H1 (cell line): ENCODE measurements around the gene RFX2. TPM values are rescaled to one million over a fixed set of nuclear protein-coding genes. Genes with fewer than 3 reads are reported as not detected.

Experiments used
- CTCF ChIA-PET: fragments of 300-600 bp; sonication (Branson Sonifier 250); formaldehyde crosslinking; loops from one replicate; lab custom pipeline; 2021; ENCODE audit not compliant: partially characterized antibody; lab: Charles Lee
- POLR2A ChIA-PET: fragments of 300-600 bp; sonication (Branson Sonifier 250); formaldehyde crosslinking; loops from one replicate; lab custom pipeline; 2021; ENCODE audit warnings: inconsistent platforms; ENCODE audit not compliant: partially characterized antibody; lab: Charles Lee
- DNase-seq, 2 experiments: peaks; one replicate each; pipeline versions ENCODE4 v3.0.0 to v3.0.0-alpha.2; 2010 to 2022; ENCODE audit warnings: low spot score in 2 of 2, low read depth in 1 of 2, mixed read lengths in 1 of 2
- FAIRE-seq: peaks from 2 replicates; lab custom pipeline; 2011; peaks lifted over from hg19 to GRCh38; lab: Jason Lieb, UNC
- H2AFZ ChIP-seq: 2 replicates; pipeline ENCODE4 v1.8.1; 2012; ENCODE audit warnings: low read length, inconsistent platforms
- H2AK5ac ChIP-seq: 2 replicates; pipeline ENCODE4 v1.6.1; 2013; ENCODE audit warnings: low read depth, low read length
- H2BK120ac ChIP-seq: replicated peaks from 2 replicates; pipeline ENCODE3; 2013; ENCODE audit warnings: low read depth, low read length, inconsistent platforms
- H2BK12ac ChIP-seq: 2 replicates; pipeline ENCODE4 v1.6.1; 2013; ENCODE audit warnings: low read depth, low read length
- H2BK15ac ChIP-seq: 2 replicates; pipeline ENCODE4 v1.6.1; 2013; ENCODE audit warnings: low read length
- H2BK20ac ChIP-seq: 2 replicates; pipeline ENCODE4 v1.6.1; 2013; ENCODE audit warnings: low read length
- H2BK5ac ChIP-seq: 2 replicates; pipeline ENCODE4 v1.6.1; 2013; ENCODE audit warnings: low read depth, low read length
- H3K14ac ChIP-seq: 2 replicates; pipeline ENCODE4 v1.6.1; 2013; ENCODE audit warnings: inconsistent platforms; ENCODE audit not compliant: insufficient read length
- H3K18ac ChIP-seq: 2 replicates; pipeline ENCODE4 v1.6.1; 2013; ENCODE audit warnings: low read length; ENCODE audit errors: extremely low read depth
- H3K23ac ChIP-seq: 2 replicates; pipeline ENCODE4 v1.6.1; 2013; ENCODE audit warnings: inconsistent platforms; ENCODE audit not compliant: insufficient read length
- H3K23me2 ChIP-seq: 2 replicates; pipeline ENCODE4 v1.6.1; 2013; ENCODE audit warnings: low read depth, low read length
- H3K27ac ChIP-seq: 2 replicates; pipeline ENCODE4 v1.6.1; 2011; ENCODE audit warnings: low read depth, low read length, inconsistent platforms
- H3K27me3 ChIP-seq, 4 experiments: replicated peaks in 1 of 4; 1 replicate in 1 of 4; 2 replicates in 3 of 4; pipeline versions ENCODE4 v1.6.1 to v1.8.1; 2011 to 2013; ENCODE audit warnings: low read length in 3 of 4, mild to moderate bottlenecking in 3 of 4, inconsistent platforms in 2 of 4, mixed read lengths in 2 of 4, moderate library complexity in 1 of 4; ENCODE audit not compliant: control insufficient read depth in 3 of 4, insufficient read depth in 3 of 4; ENCODE audit errors: extremely low read depth in 1 of 4
- H3K36me3 ChIP-seq, 4 experiments: 2 replicates each; pipeline versions ENCODE4 v1.6.1 to v1.8.1; 2011 to 2013; ENCODE audit warnings: mild to moderate bottlenecking in 4 of 4, low read length in 3 of 4, moderate library complexity in 2 of 4, control low read depth in 1 of 4, inconsistent platforms in 1 of 4; ENCODE audit not compliant: insufficient read depth in 4 of 4, control insufficient read depth in 2 of 4
- H3K4ac ChIP-seq: replicated peaks from 2 replicates; pipeline ENCODE3; 2013; ENCODE audit warnings: low read length, low read depth, mixed read lengths, inconsistent platforms; ENCODE audit not compliant: insufficient read length
- H3K4me1 ChIP-seq, 4 experiments: replicated peaks in 1 of 4; 1 replicate in 1 of 4; 2 replicates in 3 of 4; pipeline versions ENCODE4 v1.6.1 to v1.8.1; 2011 to 2013; ENCODE audit warnings: low read length in 3 of 4, inconsistent platforms in 2 of 4, mixed read lengths in 1 of 4; ENCODE audit not compliant: insufficient read depth in 4 of 4, control insufficient read depth in 3 of 4
- H3K4me2 ChIP-seq, 2 experiments: 2 replicates each; pipeline versions ENCODE4 v1.6.1 to v1.8.1; 2011 to 2013; ENCODE audit warnings: low read depth in 2 of 2, low read length in 2 of 2, control low read depth in 1 of 2, inconsistent platforms in 1 of 2, mild to moderate bottlenecking in 1 of 2; ENCODE audit not compliant: insufficient read depth in 1 of 2
- H3K4me3 ChIP-seq, 4 experiments: fragments of 200-600, 300-600 bp in 1 of 4; sonication (generic), shearing (Covaris generic), sonication (Bioruptor Twin) in 1 of 4; 2 replicates each; pipeline versions ENCODE4 v1.5.1 to v1.8.1; 2011 to 2016; ENCODE audit warnings: low read length in 4 of 4, low read depth in 3 of 4, control low read depth in 2 of 4, inconsistent platforms in 2 of 4, mild to moderate bottlenecking in 2 of 4, mixed read lengths in 1 of 4, moderate library complexity in 1 of 4; ENCODE audit not compliant: insufficient read depth in 2 of 4; ENCODE audit errors: extremely low read depth in 1 of 4
- H3K56ac ChIP-seq: replicated peaks from 2 replicates; pipeline ENCODE3; 2013; ENCODE audit warnings: low read depth, mild to moderate bottlenecking, mixed read lengths, low read length, inconsistent platforms; ENCODE audit not compliant: insufficient read length
- H3K79me1 ChIP-seq: 2 replicates; pipeline ENCODE4 v1.6.1; 2013; ENCODE audit warnings: low read depth, low read length, control low read depth
- H3K79me2 ChIP-seq, 2 experiments: 2 replicates each; pipeline versions ENCODE4 v1.6.1 to v1.8.1; 2012 to 2013; ENCODE audit warnings: low read length in 2 of 2, mild to moderate bottlenecking in 2 of 2, inconsistent platforms in 1 of 2; ENCODE audit not compliant: insufficient read depth in 2 of 2, control insufficient read depth in 1 of 2
- H3K9ac ChIP-seq, 4 experiments: replicated peaks in 1 of 4; 1 replicate in 1 of 4; 2 replicates in 3 of 4; pipeline versions ENCODE4 v1.6.1 to v1.8.1; 2011 to 2013; ENCODE audit warnings: low read depth in 3 of 4, low read length in 3 of 4, control low read depth in 2 of 4, mild to moderate bottlenecking in 2 of 4, moderate library complexity in 2 of 4, inconsistent platforms in 1 of 4; ENCODE audit errors: extremely low read depth in 1 of 4
- H3K9me3 ChIP-seq, 2 experiments: 2 replicates each; pipeline versions ENCODE4 v1.6.1 to v1.8.1; 2012 to 2013; ENCODE audit warnings: mild to moderate bottlenecking in 2 of 2, moderate library complexity in 2 of 2, control low read depth in 1 of 2, inconsistent platforms in 1 of 2, low read depth in 1 of 2, low read length in 1 of 2, mixed read lengths in 1 of 2; ENCODE audit not compliant: insufficient read depth in 2 of 2
- H4K20me1 ChIP-seq, 2 experiments: replicated peaks in 1 of 2; 2 replicates each; pipeline versions ENCODE3 to v1.8.1; 2011 to 2013; ENCODE audit warnings: inconsistent platforms in 2 of 2, low read length in 2 of 2, mild to moderate bottlenecking in 1 of 2; ENCODE audit not compliant: insufficient read depth in 2 of 2, control insufficient read depth in 1 of 2
- H4K5ac ChIP-seq: 2 replicates; pipeline ENCODE4 v1.6.1; 2013; ENCODE audit warnings: low read length, low read depth, mixed read lengths, inconsistent platforms; ENCODE audit not compliant: insufficient read length
- H4K8ac ChIP-seq: 2 replicates; pipeline ENCODE4 v1.8.0; 2013; ENCODE audit warnings: mild to moderate bottlenecking, moderate library complexity, low read length, inconsistent platforms; ENCODE audit not compliant: insufficient read depth; ENCODE audit errors: extremely low read depth
- H4K91ac ChIP-seq: replicated peaks from 2 replicates; pipeline ENCODE3; 2013; ENCODE audit warnings: low read length, mixed read lengths, inconsistent platforms; ENCODE audit not compliant: insufficient read length
- CBX8 ChIP-seq: fragments of 300-800, 300-1000 bp; sonication (generic); IDR thresholded peaks from 2 replicates; pipeline ENCODE4 v1.7.1; 2016; ENCODE audit warnings: low read depth, low read length, borderline replicate concordance
- CHD2 ChIP-seq: IDR thresholded peaks from 2 replicates; pipeline ENCODE4 v1.6.1; 2012; ENCODE audit warnings: low read length, improper control_type of control experiment
- GTF2F1 ChIP-seq: IDR thresholded peaks from 2 replicates; pipeline ENCODE4 v1.6.1; 2012; ENCODE audit warnings: low read depth, low read length, improper control_type of control experiment, borderline replicate concordance
- HDAC2 ChIP-seq, 2 experiments: fragments of 300-600 bp in 1 of 2; sonication (generic) in 1 of 2; IDR thresholded peaks; 2 replicates each; pipeline ENCODE4 v1.6.1; 2011 to 2012; ENCODE audit warnings: low read depth in 2 of 2, low read length in 2 of 2, mild to moderate bottlenecking in 2 of 2, moderate library complexity in 2 of 2, borderline replicate concordance in 1 of 2, inconsistent platforms in 1 of 2
- HDAC6 ChIP-seq: IDR thresholded peaks from one replicate; pipeline ENCODE4 v1.7.1; 2012; ENCODE audit warnings: low read depth, mild to moderate bottlenecking, inconsistent platforms, low read length, moderate library complexity
- NANOG ChIP-seq: IDR thresholded peaks from 2 replicates; pipeline ENCODE4 v1.6.1; 2011; ENCODE audit warnings: low read length, low read depth, mild to moderate bottlenecking, inconsistent platforms; ENCODE audit not compliant: insufficient read depth, poor library complexity, severe bottlenecking
- NRF1 ChIP-seq: IDR thresholded peaks from 2 replicates; pipeline ENCODE4 v1.6.1; 2011; ENCODE audit warnings: mild to moderate bottlenecking, low read depth, low read length, improper control_type of control experiment
- POU5F1 ChIP-seq: IDR thresholded peaks from 2 replicates; pipeline ENCODE4 v1.6.1; 2011; ENCODE audit warnings: low read depth, mild to moderate bottlenecking, low read length, moderate library complexity
- RFX5 ChIP-seq: IDR thresholded peaks from 2 replicates; pipeline ENCODE4 v1.6.1; 2011; ENCODE audit warnings: low read depth, low read length, improper control_type of control experiment, borderline replicate concordance
- RNF2 ChIP-seq: fragments of 200-900, 300-1000 bp; sonication (generic); IDR thresholded peaks from 2 replicates; pipeline ENCODE4 v1.7.1; 2016; ENCODE audit warnings: borderline replicate concordance, low read depth, mild to moderate bottlenecking, antibody characterized with exemption, low read length; ENCODE audit not compliant: poor library complexity, severe bottlenecking; ENCODE audit errors: missing control alignments
- SAP30 ChIP-seq: fragments of 300-600 bp; sonication (generic); IDR thresholded peaks from 2 replicates; pipeline ENCODE4 v1.7.1; 2012; ENCODE audit warnings: low read length, moderate library complexity, mild to moderate bottlenecking, inconsistent platforms; ENCODE audit not compliant: insufficient read depth, insufficient replicate concordance
- SP2 ChIP-seq: IDR thresholded peaks from 2 replicates; pipeline ENCODE4 v1.6.1; 2012; ENCODE audit warnings: mild to moderate bottlenecking, low read length, inconsistent platforms
- TAF1 ChIP-seq: IDR thresholded peaks from 2 replicates; pipeline ENCODE4 v1.6.1; 2011; ENCODE audit warnings: mild to moderate bottlenecking, low read depth, low read length
- WGBS, 2 experiments: shearing (Covaris generic) in 1 of 2; methylation state at CpG; one replicate each; pipeline versions ENCODE4 v1.1.6 to v1.1.7; 2013 to 2015; ENCODE audit warnings: low lambda C conversion rate in 2 of 2, mixed read lengths in 2 of 2, inconsistent platforms in 1 of 2, low coverage in 1 of 2, missing lambda C conversion rate in 1 of 2; ENCODE audit not compliant: insufficient replicate concordance in 2 of 2, insufficient coverage in 1 of 2, insufficient read length in 1 of 2; ENCODE audit errors: extremely low coverage in 1 of 2, missing lambda C conversion rate in 1 of 2; 5-methylcytosine and 5-hydroxymethylcytosine counted together
- polyA plus RNA-seq, 7 experiments: library from polyadenylated mRNA; depleted of rRNA in 3 of 7; stranded (reverse) in 5 of 7; unstranded in 2 of 7; fragments of >200 nt in 5 of 7; fragments of 200-250 nt in 2 of 7; gene quantifications; 1 replicate in 5 of 7; 2 replicates in 1 of 7; 4 replicates in 1 of 7; pipeline versions ENCODE4 v1.2.1 to v1.2.3, GENCODE V29; 2011 to 2013; ENCODE audit warnings: missing spikeins in 2 of 7, mixed read lengths in 2 of 7
- total RNA-seq: library from RNA; stranded (reverse); fragmentation: NEBNext Ultra II Directional; extraction: Animal tissue kit (Norgen Biotek cat#: 25700); gene quantifications from 2 replicates; pipeline ENCODE4 v1.2.1, GENCODE V29; 2021

Gene RFX2
- total and polyA plus RNA-seq, 2 of the 8 experiments (the other 6 are each of a cell fraction or from before 2014, with no cell fraction given): 4.8 to 5.3 TPM

DNA sequence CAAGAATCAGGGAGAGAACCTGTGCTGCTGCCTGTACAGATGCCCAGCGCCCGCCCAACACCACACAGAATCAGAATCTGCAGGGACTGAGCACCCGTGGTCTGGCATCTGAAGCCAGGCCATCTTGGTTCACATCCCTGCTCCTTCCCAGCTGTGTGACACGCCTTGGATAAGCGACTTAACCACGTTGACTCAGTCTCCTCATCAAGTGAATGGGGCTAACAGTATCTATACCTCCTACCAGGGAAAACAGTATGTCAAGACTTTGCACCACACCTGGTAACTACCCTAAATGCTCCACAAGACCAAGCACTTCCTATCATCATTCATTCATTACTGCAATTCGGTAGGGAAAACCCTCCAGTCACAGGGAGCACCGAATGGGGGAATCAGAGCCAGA, 133.5 kb downstream of the RFX2 start:
- Histone ChIP-seq H3K23me2 (peaks cover 6% of the 10 kb centered on the region; the same call in 1 of the 2 replicates), H3K18ac (no peak overlapping the region), H3K27me3 (no peaks in the 10 kb centered on the region), H3K79me1 (peaks cover 36% of the 10 kb centered on the region), H3K36me3 (peaks cover 0 to 21% (median 7%) of the 10 kb centered on the region in 4 experiments; a peak in 6 of 8 replicates), H3K4me2 (peak overlapping the region; percentile 94 to 96), H3K9ac (peak overlapping the region; percentile 91 to 94 (median 93); a peak in 6 of 7 replicates), H3K27ac (no peak overlapping the region), H3K14ac (no peak overlapping the region), H4K5ac (no peak overlapping the region), H2AK5ac (no peak overlapping the region), H2AFZ (no peak overlapping the region), H2BK20ac (no peak overlapping the region), H3K79me2 (peaks cover 52 to 61% of the 10 kb centered on the region in 2 experiments), H3K9me3 (no peaks in the 10 kb centered on the region), H3K4me3 (peak overlapping the region; percentile 85 to 97 (median 89)), H2BK120ac (no peak overlapping the region), H3K4me1 (peaks cover 0 to 13% (median 7%) of the 10 kb centered on the region in 4 experiments; a peak in 5 of 7 replicates), H2BK15ac (no peak overlapping the region), H2BK12ac (no peak overlapping the region), H3K23ac (no peak overlapping the region), H3K56ac (no peak overlapping the region), H4K20me1 (peaks cover 26 to 33% of the 10 kb centered on the region in 2 experiments), H2BK5ac (no peak overlapping the region), H4K8ac (no peak overlapping the region), H3K4ac (no peak overlapping the region), H4K91ac (no peak overlapping the region)
- 72% methylated on average over 8 of the region's 8 CpGs; no CpG with 5 or more reads in 1 of the 2 experiments for WGBS, 2 experiments
- POLR2A ChIA-PET: interaction anchor here (0.9 to 3.3 kb wide), 3 partner anchors 8 to 148 kb away, joined by 5 to 12 read pairs (median 7); no protein-coding TSS in a partner anchor
- DNase-seq (no peak), FAIRE-seq (no peak)
- CTCF ChIA-PET: interaction anchor here (0.8 to 1.9 kb wide), 7 partner anchors 9 to 173 kb away, joined by 3 to 13 read pairs (median 3); no protein-coding TSS in a partner anchor
- TF ChIP-seq RFX5 (no peak), SP2 (no peak), HDAC6 (no peak), RNF2 (no peak), NRF1 (no peak), NANOG (no peak), CBX8 (no peak), SAP30 (no peak), HDAC2 (IDR thresholded peaks at IDR 0.05; ENCODE audit: borderline replicate concordance in 1 of 2, low read depth in 2 of 2, low read length in 2 of 2) (no peak), POU5F1 (no peak), GTF2F1 (no peak), CHD2 (no peak), TAF1 (no peak)
